ENCODE data around the gene LBHD2.
"Not testable (repeated sequence)": the region's sequence is repeated elsewhere in the genome, so short reads cannot be mapped to it uniquely, and the experiment has no call there.

DNA sequence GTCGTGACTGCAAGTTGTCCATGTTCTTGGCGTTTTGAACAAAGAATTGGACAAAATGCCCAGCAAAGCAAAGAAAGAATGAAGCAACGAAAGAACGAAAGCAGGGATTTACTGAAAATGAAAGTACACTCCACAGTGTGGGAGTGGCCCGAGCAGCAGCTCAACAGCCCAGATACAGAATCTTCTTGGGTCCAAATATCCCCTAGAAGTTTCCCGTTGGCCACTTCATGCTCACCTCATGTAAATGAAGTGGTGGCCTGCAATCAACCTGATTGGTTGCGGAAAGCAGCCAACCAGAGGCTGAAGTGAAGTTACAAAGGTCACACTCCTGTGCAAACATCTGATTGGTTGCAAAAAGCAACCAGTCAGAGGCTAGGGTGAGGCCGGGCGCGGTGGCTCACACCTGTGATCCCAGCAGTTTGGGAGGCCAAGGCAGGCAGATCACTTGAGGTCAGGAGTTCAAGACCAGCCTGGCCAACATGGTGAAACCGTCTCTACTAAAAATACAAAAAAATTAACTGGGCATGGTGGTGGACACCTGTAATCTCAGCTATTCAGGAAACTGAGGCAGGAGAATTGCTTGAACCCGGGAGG is 31.2 kb downstream of the LBHD2 start:
- TF ChIP-seq, protein P1, sequence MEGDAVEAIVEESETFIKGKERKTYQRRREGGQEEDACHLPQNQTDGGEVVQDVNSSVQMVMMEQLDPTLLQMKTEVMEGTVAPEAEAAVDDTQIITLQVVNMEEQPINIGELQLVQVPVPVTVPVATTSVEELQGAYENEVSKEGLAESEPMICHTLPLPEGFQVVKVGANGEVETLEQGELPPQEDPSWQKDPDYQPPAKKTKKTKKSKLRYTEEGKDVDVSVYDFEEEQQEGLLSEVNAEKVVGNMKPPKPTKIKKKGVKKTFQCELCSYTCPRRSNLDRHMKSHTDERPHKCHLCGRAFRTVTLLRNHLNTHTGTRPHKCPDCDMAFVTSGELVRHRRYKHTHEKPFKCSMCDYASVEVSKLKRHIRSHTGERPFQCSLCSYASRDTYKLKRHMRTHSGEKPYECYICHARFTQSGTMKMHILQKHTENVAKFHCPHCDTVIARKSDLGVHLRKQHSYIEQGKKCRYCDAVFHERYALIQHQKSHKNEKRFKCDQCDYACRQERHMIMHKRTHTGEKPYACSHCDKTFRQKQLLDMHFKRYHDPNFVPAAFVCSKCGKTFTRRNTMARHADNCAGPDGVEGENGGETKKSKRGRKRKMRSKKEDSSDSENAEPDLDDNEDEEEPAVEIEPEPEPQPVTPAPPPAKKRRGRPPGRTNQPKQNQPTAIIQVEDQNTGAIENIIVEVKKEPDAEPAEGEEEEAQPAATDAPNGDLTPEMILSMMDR (IDR thresholded peaks at IDR 0.05): not testable (repeated sequence)
- TF ChIP-seq POLR2A (IDR thresholded peaks at IDR 0.05): not testable (repeated sequence)

All from thyroid gland (tissue), 4 donors.